ENCODE measurements around the gene KMT2C.

Gene KMT2C

DNA sequence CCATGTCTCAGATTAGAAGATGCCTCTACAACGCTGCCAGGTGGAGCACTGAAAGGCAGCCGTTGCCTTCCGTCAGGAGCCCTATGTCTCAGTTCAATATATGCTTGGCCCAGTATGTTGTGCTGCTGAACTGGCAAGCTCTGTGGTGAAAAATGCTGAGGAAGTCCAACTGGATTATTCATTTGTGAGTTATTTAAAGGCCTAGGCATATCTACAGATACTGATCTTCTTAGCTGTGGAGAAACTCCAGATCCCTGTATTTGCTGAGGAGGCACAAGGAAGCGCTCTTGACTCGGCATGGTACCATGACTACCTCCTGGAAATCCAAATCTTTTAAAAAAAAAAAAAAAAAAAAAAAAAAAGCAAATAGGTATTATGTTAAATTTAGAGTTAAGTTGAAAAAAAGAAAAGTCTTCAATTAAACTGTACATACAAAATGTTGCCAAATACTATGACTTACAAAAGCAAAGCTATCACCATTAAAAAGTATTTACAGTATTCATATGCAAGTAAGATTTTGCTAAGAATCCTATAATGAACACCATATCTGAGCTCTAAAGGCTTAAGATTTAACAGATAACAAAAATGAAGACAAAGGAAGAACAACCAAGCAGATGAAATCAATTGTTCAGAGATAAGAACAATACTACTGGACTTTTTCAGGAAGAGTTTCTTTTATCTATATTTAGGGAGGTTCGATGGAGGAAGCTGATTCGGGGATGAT, 258.0 kb downstream of the KMT2C start:
- Histone ChIP-seq H3K4me3 (ENCODE audit: low read length) (no peak overlapping the region), H3K9ac (ENCODE audit: low read length) (no peak overlapping the region), H3F3A (ENCODE audit: insufficient read depth, low read length) (no peaks in the 10 kb centered on the region), H3K27me3 (replicated peaks; ENCODE audit: insufficient read depth, low read length) (no peaks in the 10 kb centered on the region), H3K27ac (ENCODE audit: low read length) (no peak overlapping the region), H2AFZ (ENCODE audit: low read length) (no peak overlapping the region), H3K9me2 (replicated peaks; ENCODE audit: insufficient read depth, low read length) (no peaks in the 10 kb centered on the region), H3K9me3 (replicated peaks; ENCODE audit: insufficient read depth, low read length) (no peaks in the 10 kb centered on the region), H3K79me2 (ENCODE audit: low read length) (0 out of 2 replicates have a peak, but pooled peaks cover 5% of the 10 kb centered on the region), H3K4me1 (ENCODE audit: low read length) (peaks cover 6% of the 10 kb centered on the region; the same call in 1 of the 2 replicates), H3K4me2 (ENCODE audit: low read depth, low read length) (no peak overlapping the region), H3K36me3 (replicated peaks; ENCODE audit: insufficient read depth, low read length) (peaks cover 27% of the 10 kb centered on the region), H4K20me1 (ENCODE audit: insufficient read depth, low read length) (no peaks in the 10 kb centered on the region)
- no peak for DNase-seq
- TF ChIP-seq EZH2phosphoT487 (IDR thresholded peaks at IDR 0.05; ENCODE audit: low read length) (no peak), EZH2 (optimal IDR thresholded peaks at IDR 0.05; ENCODE audit: low read depth, low read length) (no peak)
- TF ChIP-seq, protein P1, sequence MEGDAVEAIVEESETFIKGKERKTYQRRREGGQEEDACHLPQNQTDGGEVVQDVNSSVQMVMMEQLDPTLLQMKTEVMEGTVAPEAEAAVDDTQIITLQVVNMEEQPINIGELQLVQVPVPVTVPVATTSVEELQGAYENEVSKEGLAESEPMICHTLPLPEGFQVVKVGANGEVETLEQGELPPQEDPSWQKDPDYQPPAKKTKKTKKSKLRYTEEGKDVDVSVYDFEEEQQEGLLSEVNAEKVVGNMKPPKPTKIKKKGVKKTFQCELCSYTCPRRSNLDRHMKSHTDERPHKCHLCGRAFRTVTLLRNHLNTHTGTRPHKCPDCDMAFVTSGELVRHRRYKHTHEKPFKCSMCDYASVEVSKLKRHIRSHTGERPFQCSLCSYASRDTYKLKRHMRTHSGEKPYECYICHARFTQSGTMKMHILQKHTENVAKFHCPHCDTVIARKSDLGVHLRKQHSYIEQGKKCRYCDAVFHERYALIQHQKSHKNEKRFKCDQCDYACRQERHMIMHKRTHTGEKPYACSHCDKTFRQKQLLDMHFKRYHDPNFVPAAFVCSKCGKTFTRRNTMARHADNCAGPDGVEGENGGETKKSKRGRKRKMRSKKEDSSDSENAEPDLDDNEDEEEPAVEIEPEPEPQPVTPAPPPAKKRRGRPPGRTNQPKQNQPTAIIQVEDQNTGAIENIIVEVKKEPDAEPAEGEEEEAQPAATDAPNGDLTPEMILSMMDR (IDR thresholded peaks at IDR 0.05; ENCODE audit: low read length), result no peak

DNA sequence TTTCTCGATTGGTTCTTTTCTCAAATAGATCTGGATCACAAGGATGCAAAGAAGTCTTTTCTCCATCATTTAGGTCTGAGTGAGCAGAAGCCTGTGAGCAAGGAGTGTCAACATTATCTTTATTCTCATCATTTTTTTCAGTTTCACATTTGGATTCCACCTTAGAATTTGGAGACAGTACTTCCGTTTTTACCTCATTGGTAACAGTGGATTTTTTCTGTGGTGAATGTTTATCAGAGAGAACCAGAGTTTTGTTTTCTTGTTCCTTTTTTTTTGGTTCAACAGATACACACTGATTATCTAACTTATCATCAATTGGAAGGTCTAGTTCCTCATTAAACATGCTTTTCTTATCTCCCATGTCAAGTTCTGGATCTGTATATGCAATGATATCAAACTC, 259.0 kb downstream of the KMT2C start:
- peaks cover 21% of the 10 kb centered on the region for H3K36me3 ChIP-seq (replicated peaks; ENCODE audit: insufficient read depth, low read length)
- H3K27ac ChIP-seq (ENCODE audit: low read length), result peak overlapping the region; percentile 2; the same call in 1 of the 2 replicates
- no peak overlapping the region for H3K4me3 ChIP-seq (ENCODE audit: low read length)
- no peak overlapping the region for H3K4me2 ChIP-seq (ENCODE audit: low read depth, low read length)
- no peaks in the 10 kb centered on the region for H3K9me2 ChIP-seq (replicated peaks; ENCODE audit: insufficient read depth, low read length)
- H3K4me1 ChIP-seq (ENCODE audit: low read length), result peaks cover 6% of the 10 kb centered on the region; the same call in 1 of the 2 replicates
- H3K27me3 ChIP-seq (replicated peaks; ENCODE audit: insufficient read depth, low read length), result no peaks in the 10 kb centered on the region
- H3K79me2 ChIP-seq (ENCODE audit: low read length), result 0 out of 2 replicates have a peak, but pooled peaks cover 5% of the 10 kb centered on the region
- H3K9me3 ChIP-seq (replicated peaks; ENCODE audit: insufficient read depth, low read length), result no peaks in the 10 kb centered on the region
- no peaks in the 10 kb centered on the region for H4K20me1 ChIP-seq (ENCODE audit: insufficient read depth, low read length)
- no peak for DNase-seq
- no peak overlapping the region for H2AFZ ChIP-seq (ENCODE audit: low read length)
- no peak overlapping the region for H3K9ac ChIP-seq (ENCODE audit: low read length)
- TF ChIP-seq, protein P1 (IDR thresholded peaks at IDR 0.05; ENCODE audit: low read length), result no peak
- no peak for TF ChIP-seq EZH2phosphoT487 (IDR thresholded peaks at IDR 0.05; ENCODE audit: low read length)
- no peak for TF ChIP-seq EZH2 (optimal IDR thresholded peaks at IDR 0.05; ENCODE audit: low read depth, low read length)
- no peaks in the 10 kb centered on the region for H3F3A ChIP-seq (ENCODE audit: insufficient read depth, low read length)

DNA sequence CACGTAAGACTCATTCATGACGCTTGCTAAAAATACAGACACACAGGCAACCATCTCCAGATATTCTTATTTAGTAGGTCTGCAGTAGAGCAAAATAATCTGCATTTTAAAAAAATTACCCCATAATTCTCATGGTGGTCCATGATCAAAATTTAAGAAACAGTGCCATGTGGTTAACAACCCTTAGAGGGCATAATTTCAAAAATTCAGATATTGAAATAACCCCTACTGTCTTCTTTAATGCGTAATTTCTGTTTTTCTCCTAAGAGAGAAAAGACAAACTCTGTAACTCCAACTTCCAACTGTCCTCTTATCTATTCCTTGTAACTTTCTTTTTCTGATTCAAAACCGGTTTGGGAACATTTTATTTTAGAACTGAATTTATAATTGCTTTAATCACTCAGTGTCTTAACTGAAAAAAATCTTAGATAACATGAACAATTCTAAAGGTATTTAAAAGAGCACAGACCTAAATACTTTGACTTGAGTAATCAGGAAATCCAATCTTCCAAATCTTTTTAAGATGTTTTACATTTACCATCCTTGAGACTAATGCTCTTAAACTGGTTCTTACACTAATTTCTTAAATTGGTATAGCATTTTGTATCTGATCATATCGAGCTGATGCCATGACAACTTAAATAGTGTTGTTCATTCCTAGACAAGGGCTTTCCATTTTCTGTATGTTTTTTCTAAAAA, 262.3 kb downstream of the KMT2C start:
- no peak for DNase-seq
- Histone ChIP-seq H3K36me3 (replicated peaks; ENCODE audit: insufficient read depth, low read length) (peaks cover 15% of the 10 kb centered on the region), H3K79me2 (ENCODE audit: low read length) (0 out of 2 replicates have a peak, but pooled peaks cover 5% of the 10 kb centered on the region), H3K9me2 (replicated peaks; ENCODE audit: insufficient read depth, low read length) (no peaks in the 10 kb centered on the region), H3K4me1 (ENCODE audit: low read length) (peaks cover 6% of the 10 kb centered on the region; the same call in 1 of the 2 replicates), H3F3A (ENCODE audit: insufficient read depth, low read length) (no peaks in the 10 kb centered on the region), H3K4me2 (ENCODE audit: low read depth, low read length) (no peak overlapping the region), H3K9ac (ENCODE audit: low read length) (no peak overlapping the region), H3K4me3 (ENCODE audit: low read length) (no peak overlapping the region), H2AFZ (ENCODE audit: low read length) (no peak overlapping the region), H3K27ac (ENCODE audit: low read length) (no peak overlapping the region), H3K9me3 (replicated peaks; ENCODE audit: insufficient read depth, low read length) (no peaks in the 10 kb centered on the region), H3K27me3 (replicated peaks; ENCODE audit: insufficient read depth, low read length) (no peaks in the 10 kb centered on the region), H4K20me1 (ENCODE audit: insufficient read depth, low read length) (no peaks in the 10 kb centered on the region)
- TF ChIP-seq, protein P1 (IDR thresholded peaks at IDR 0.05; ENCODE audit: low read length), result no peak
- no peak for TF ChIP-seq EZH2phosphoT487 (IDR thresholded peaks at IDR 0.05; ENCODE audit: low read length)
- TF ChIP-seq EZH2 (optimal IDR thresholded peaks at IDR 0.05; ENCODE audit: low read depth, low read length), result no peak
